HL-60 (cell line): ENCODE data around the gene LPAR2.

Source experiments
- CTCF ChIP-seq: IDR thresholded peaks from one replicate; pipeline ENCODE4 v1.5.1; 2011; ENCODE audit warnings: low read length, control low read depth, inconsistent platforms; ENCODE audit not compliant: insufficient read depth
- GABPA ChIP-seq: IDR thresholded peaks from 2 replicates; pipeline ENCODE4 v1.6.1; 2012; ENCODE audit warnings: low read depth
- POLR2AphosphoS5 ChIP-seq: IDR thresholded peaks from 2 replicates; pipeline ENCODE4 v1.6.1; 2012; ENCODE audit warnings: low read depth
- TF ChIP-seq, protein P1 (sequence below): IDR thresholded peaks from 2 replicates; pipeline ENCODE4 v1.6.1; 2012; ENCODE audit warnings: low read depth; ENCODE audit not compliant: insufficient replicate concordance

DNA sequence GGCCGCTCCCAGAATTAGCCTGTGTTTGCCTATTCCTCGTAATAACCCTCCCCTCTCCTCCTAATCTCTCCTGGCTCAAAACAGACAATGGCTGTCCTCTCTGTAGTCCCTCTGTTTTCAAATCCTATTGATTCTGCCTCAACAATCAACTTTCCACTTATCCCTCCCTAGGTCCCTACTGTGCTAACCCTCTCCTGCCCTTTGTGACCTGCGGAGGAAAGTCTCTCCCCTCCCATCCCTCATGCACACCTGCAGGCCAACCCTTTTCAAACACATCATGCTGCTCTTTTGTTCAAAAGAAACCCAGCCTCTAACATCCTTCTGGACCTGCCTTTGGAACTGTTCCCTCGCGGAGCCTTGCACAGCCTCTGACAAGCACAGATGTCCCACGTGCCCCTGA lies 52.6 kb downstream of the LPAR2 start:
- no peak for TF ChIP-seq CTCF
- TF ChIP-seq POLR2AphosphoS5, result no peak
- TF ChIP-seq, protein P1, sequence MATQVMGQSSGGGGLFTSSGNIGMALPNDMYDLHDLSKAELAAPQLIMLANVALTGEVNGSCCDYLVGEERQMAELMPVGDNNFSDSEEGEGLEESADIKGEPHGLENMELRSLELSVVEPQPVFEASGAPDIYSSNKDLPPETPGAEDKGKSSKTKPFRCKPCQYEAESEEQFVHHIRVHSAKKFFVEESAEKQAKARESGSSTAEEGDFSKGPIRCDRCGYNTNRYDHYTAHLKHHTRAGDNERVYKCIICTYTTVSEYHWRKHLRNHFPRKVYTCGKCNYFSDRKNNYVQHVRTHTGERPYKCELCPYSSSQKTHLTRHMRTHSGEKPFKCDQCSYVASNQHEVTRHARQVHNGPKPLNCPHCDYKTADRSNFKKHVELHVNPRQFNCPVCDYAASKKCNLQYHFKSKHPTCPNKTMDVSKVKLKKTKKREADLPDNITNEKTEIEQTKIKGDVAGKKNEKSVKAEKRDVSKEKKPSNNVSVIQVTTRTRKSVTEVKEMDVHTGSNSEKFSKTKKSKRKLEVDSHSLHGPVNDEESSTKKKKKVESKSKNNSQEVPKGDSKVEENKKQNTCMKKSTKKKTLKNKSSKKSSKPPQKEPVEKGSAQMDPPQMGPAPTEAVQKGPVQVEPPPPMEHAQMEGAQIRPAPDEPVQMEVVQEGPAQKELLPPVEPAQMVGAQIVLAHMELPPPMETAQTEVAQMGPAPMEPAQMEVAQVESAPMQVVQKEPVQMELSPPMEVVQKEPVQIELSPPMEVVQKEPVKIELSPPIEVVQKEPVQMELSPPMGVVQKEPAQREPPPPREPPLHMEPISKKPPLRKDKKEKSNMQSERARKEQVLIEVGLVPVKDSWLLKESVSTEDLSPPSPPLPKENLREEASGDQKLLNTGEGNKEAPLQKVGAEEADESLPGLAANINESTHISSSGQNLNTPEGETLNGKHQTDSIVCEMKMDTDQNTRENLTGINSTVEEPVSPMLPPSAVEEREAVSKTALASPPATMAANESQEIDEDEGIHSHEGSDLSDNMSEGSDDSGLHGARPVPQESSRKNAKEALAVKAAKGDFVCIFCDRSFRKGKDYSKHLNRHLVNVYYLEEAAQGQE, result no peak
- TF ChIP-seq GABPA, result no peak
